ENCODE results near the gene ZSWIM4. TPM values are rescaled to one million over a fixed set of nuclear protein-coding genes. Genes with fewer than 3 reads are reported as not detected.

The ZSWIM4 gene
- total and polyA plus RNA-seq, 2 experiments from 2014 or later = 5.4 to 42.3 TPM

DNA sequence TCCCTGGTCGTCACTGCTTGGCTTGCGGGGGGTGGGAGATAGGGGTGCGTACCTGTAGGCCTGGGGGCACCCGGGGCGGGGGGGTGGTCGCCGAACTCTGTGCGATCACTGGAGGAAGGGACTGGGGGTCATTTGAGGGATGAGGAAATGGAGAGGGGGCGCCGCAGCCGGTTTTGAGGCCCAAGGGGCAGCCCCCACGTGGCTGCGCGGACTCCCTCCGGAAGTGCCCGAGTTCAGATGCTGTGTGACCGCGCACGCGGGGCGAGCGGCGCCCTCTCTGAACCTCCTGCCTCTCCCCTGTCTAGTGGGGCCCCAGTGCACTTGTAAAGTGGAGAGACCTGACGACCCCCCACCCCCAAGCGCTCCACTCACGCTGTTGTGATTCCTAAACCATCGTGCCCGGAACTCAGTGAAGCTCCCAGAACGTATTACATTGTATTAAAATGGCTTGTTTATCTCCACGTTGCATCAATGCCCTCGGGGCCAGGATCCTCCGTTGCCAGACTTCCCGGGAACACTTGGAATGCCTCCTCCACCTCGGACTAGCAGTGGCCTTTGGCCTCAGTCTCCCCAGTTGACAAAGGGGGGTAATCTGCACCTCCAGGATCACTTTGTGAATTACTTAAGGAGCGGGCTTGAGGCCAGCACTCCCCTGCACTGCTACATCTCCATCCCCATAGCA lies 78.7 kb downstream of the ZSWIM4 start:
- peak overlapping the region; percentile 32; the same call in 1 of the 2 replicates for H3K4me3 ChIP-seq
- H3K9me2 ChIP-seq (ENCODE audit: insufficient read depth) = no peaks in the 10 kb centered on the region
- H3F3A ChIP-seq (replicated peaks; ENCODE audit: low read depth) = 0 out of 2 replicates have a peak, but pooled peaks cover 3% of the 10 kb centered on the region
- H3K4me1 ChIP-seq (ENCODE audit: insufficient read depth) = peaks cover 8% of the 10 kb centered on the region; the same call in 1 of the 2 replicates
- TF ChIP-seq NANOG (IDR thresholded peaks at IDR 0.05; ENCODE audit: borderline replicate concordance) (no peak), POLR2AphosphoS5 (IDR thresholded peaks at IDR 0.05; ENCODE audit: low read depth) (no peak)
- no peak overlapping the region for H2AFZ ChIP-seq
- DNase-seq (ENCODE audit: low spot score) = no peak
- no peaks in the 10 kb centered on the region for H3K79me2 ChIP-seq (replicated peaks; ENCODE audit: insufficient read depth)
- Mint-ChIP-seq H3K27me3 (ENCODE audit: insufficient read depth, low read depth, poor library complexity) (peaks cover 76% of the 10 kb centered on the region), H3K4me1 (peaks cover 9% of the 10 kb centered on the region; the same call in 2 of the 3 replicates), H3K27ac (no peak overlapping the region), H3K36me3 (ENCODE audit: low read depth) (no peaks in the 10 kb centered on the region), H3K4me3 (0 out of 3 replicates have a peak overlapping the region, but pooled peaks have one; percentile 35), H3K9me3 (no peaks in the 10 kb centered on the region)
- H3K4me2 ChIP-seq = peak overlapping the region; percentile 62; the same call in 1 of the 2 replicates
- peaks cover 85% of the 10 kb centered on the region for H3K27me3 ChIP-seq (ENCODE audit: insufficient read depth)
- H4K20me1 ChIP-seq (replicated peaks; ENCODE audit: insufficient read depth) = peaks cover 6% of the 10 kb centered on the region; the same call in 1 of the 2 replicates
- no peaks in the 10 kb centered on the region for H3K36me3 ChIP-seq (ENCODE audit: insufficient read depth)
- H3K27ac ChIP-seq (ENCODE audit: low read depth) = no peak overlapping the region
- ATAC-seq = no peak

DNA sequence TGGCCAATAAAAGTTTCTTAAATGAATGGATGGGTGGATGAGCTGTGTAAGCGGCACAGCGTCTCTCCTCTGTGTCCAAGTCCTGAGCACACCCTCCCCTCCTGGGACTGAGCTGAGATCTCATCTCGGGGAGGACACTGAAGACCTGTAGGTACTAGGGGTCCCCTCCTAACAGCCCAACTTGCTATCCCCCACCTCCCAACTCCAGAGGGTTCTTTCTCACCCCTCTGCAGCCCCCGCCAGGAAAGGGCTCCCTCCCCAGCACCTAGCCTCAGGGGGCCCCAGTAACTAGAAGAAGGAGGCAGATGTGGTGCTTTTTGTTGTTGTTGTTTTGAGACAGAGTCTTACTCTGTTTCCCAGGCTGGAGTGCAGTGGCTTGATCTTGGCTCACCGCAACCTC lies 80.6 kb downstream of the ZSWIM4 start:
- Histone ChIP-seq H3K4me3 (no peak overlapping the region), H3K36me3 (ENCODE audit: insufficient read depth) (no peaks in the 10 kb centered on the region), H2AFZ (no peak overlapping the region), H4K20me1 (replicated peaks; ENCODE audit: insufficient read depth) (peaks cover 6% of the 10 kb centered on the region; the same call in 1 of the 2 replicates), H3K4me1 (ENCODE audit: insufficient read depth) (peaks cover 14% of the 10 kb centered on the region), H3K4me2 (no peak overlapping the region), H3K79me2 (replicated peaks; ENCODE audit: insufficient read depth) (no peaks in the 10 kb centered on the region), H3K9me2 (ENCODE audit: insufficient read depth) (no peaks in the 10 kb centered on the region), H3K27me3 (ENCODE audit: insufficient read depth) (peaks cover 69% of the 10 kb centered on the region), H3K27ac (ENCODE audit: low read depth) (no peak overlapping the region), H3F3A (replicated peaks; ENCODE audit: low read depth) (peaks cover 7% of the 10 kb centered on the region)
- peaks cover 15% of the 10 kb centered on the region for H3K4me1 Mint-ChIP-seq
- H3K9me3 Mint-ChIP-seq = no peaks in the 10 kb centered on the region
- no peak for DNase-seq (ENCODE audit: low spot score)
- peaks cover 59% of the 10 kb centered on the region for H3K27me3 Mint-ChIP-seq (ENCODE audit: insufficient read depth, low read depth, poor library complexity)
- no peak overlapping the region for H3K4me3 Mint-ChIP-seq
- no peak overlapping the region for H3K27ac Mint-ChIP-seq
- ATAC-seq = no peak
- no peaks in the 10 kb centered on the region for H3K36me3 Mint-ChIP-seq (ENCODE audit: low read depth)
- no peak for TF ChIP-seq NANOG (IDR thresholded peaks at IDR 0.05; ENCODE audit: borderline replicate concordance)
- no peak for TF ChIP-seq ZNF331 (CRISPR knock-in tag; IDR thresholded peaks at IDR 0.05; ENCODE audit: low read depth)
- TF ChIP-seq, protein P1, sequence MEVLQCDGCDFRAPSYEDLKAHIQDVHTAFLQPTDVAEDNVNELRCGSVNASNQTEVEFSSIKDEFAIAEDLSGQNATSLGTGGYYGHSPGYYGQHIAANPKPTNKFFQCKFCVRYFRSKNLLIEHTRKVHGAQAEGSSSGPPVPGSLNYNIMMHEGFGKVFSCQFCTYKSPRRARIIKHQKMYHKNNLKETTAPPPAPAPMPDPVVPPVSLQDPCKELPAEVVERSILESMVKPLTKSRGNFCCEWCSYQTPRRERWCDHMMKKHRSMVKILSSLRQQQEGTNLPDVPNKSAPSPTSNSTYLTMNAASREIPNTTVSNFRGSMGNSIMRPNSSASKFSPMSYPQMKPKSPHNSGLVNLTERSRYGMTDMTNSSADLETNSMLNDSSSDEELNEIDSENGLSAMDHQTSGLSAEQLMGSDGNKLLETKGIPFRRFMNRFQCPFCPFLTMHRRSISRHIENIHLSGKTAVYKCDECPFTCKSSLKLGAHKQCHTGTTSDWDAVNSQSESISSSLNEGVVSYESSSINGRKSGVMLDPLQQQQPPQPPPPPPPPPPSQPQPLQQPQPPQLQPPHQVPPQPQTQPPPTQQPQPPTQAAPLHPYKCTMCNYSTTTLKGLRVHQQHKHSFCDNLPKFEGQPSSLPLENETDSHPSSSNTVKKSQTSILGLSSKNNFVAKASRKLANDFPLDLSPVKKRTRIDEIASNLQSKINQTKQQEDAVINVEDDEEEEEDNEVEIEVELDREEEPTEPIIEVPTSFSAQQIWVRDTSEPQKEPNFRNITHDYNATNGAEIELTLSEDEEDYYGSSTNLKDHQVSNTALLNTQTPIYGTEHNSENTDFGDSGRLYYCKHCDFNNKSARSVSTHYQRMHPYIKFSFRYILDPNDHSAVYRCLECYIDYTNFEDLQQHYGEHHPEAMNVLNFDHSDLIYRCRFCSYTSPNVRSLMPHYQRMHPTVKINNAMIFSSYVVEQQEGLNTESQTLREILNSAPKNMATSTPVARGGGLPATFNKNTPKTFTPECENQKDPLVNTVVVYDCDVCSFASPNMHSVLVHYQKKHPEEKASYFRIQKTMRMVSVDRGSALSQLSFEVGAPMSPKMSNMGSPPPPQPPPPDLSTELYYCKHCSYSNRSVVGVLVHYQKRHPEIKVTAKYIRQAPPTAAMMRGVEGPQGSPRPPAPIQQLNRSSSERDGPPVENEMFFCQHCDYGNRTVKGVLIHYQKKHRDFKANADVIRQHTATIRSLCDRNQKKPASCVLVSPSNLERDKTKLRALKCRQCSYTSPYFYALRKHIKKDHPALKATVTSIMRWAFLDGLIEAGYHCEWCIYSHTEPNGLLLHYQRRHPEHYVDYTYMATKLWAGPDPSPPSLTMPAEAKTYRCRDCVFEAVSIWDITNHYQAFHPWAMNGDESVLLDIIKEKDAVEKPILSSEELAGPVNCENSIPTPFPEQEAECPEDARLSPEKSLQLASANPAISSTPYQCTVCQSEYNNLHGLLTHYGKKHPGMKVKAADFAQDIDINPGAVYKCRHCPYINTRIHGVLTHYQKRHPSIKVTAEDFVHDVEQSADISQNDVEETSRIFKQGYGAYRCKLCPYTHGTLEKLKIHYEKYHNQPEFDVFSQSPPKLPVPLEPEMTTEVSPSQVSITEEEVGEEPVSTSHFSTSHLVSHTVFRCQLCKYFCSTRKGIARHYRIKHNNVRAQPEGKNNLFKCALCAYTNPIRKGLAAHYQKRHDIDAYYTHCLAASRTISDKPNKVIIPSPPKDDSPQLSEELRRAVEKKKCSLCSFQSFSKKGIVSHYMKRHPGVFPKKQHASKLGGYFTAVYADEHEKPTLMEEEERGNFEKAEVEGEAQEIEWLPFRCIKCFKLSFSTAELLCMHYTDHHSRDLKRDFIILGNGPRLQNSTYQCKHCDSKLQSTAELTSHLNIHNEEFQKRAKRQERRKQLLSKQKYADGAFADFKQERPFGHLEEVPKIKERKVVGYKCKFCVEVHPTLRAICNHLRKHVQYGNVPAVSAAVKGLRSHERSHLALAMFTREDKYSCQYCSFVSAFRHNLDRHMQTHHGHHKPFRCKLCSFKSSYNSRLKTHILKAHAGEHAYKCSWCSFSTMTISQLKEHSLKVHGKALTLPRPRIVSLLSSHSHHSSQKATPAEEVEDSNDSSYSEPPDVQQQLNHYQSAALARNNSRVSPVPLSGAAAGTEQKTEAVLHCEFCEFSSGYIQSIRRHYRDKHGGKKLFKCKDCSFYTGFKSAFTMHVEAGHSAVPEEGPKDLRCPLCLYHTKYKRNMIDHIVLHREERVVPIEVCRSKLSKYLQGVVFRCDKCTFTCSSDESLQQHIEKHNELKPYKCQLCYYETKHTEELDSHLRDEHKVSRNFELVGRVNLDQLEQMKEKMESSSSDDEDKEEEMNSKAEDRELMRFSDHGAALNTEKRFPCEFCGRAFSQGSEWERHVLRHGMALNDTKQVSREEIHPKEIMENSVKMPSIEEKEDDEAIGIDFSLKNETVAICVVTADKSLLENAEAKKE (CRISPR knock-in tag; IDR thresholded peaks at IDR 0.05) = no peak
- no peak for TF ChIP-seq STAT1 (IDR thresholded peaks at IDR 0.05; ENCODE audit: unreplicated experiment)
- no peak for TF ChIP-seq JUNB (IDR thresholded peaks at IDR 0.05; ENCODE audit: unreplicated experiment)
- TF ChIP-seq, protein P2, sequence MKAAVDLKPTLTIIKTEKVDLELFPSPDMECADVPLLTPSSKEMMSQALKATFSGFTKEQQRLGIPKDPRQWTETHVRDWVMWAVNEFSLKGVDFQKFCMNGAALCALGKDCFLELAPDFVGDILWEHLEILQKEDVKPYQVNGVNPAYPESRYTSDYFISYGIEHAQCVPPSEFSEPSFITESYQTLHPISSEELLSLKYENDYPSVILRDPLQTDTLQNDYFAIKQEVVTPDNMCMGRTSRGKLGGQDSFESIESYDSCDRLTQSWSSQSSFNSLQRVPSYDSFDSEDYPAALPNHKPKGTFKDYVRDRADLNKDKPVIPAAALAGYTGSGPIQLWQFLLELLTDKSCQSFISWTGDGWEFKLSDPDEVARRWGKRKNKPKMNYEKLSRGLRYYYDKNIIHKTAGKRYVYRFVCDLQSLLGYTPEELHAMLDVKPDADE (IDR thresholded peaks at IDR 0.05) = no peak
- no peak for TF ChIP-seq EZH2 (IDR thresholded peaks at IDR 0.05; ENCODE audit: low read depth, unreplicated experiment)
- TF ChIP-seq, protein P3, sequence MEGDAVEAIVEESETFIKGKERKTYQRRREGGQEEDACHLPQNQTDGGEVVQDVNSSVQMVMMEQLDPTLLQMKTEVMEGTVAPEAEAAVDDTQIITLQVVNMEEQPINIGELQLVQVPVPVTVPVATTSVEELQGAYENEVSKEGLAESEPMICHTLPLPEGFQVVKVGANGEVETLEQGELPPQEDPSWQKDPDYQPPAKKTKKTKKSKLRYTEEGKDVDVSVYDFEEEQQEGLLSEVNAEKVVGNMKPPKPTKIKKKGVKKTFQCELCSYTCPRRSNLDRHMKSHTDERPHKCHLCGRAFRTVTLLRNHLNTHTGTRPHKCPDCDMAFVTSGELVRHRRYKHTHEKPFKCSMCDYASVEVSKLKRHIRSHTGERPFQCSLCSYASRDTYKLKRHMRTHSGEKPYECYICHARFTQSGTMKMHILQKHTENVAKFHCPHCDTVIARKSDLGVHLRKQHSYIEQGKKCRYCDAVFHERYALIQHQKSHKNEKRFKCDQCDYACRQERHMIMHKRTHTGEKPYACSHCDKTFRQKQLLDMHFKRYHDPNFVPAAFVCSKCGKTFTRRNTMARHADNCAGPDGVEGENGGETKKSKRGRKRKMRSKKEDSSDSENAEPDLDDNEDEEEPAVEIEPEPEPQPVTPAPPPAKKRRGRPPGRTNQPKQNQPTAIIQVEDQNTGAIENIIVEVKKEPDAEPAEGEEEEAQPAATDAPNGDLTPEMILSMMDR (conservative IDR thresholded peaks at IDR 0.05; ENCODE audit: low read depth in 2 of 2) = no peak
- TF ChIP-seq ZNF114 (CRISPR knock-in tag; IDR thresholded peaks at IDR 0.05) = no peak
- TF ChIP-seq POLR2AphosphoS5 (IDR thresholded peaks at IDR 0.05; ENCODE audit: low read depth) = no peak
- no peak for TF ChIP-seq EZH2phosphoT487 (IDR thresholded peaks at IDR 0.05; ENCODE audit: unreplicated experiment)

Data from GM23338 (cell line).